Effector memory CD8-positive, alpha-beta T cell (primary cell): ENCODE data around the gene TP53TG3C.
"Not testable (repeated sequence)": the region's sequence is repeated elsewhere in the genome, so short reads cannot be mapped to it uniquely, and the experiment has no call there.

Experiments
- ATAC-seq: fragments of 150-1000 bp; cut with Tn5 transposase; replicated peaks from 2 replicates; pipeline ENCODE4 v1.10.0; 2021; ENCODE audit warnings: mild to moderate bottlenecking, moderate library complexity
- DNase-seq, 3 experiments: peaks; one replicate each; pipeline ENCODE4 v3.0.0; 2021
- H3K27ac Mint-ChIP-seq, 2 donors: one replicate each; pipeline ENCODE4 v1.8.0; 2022; ENCODE audit warnings: mild to moderate bottlenecking in 2 of 2, mixed read lengths in 2 of 2, moderate library complexity in 2 of 2
- H3K27me3 Mint-ChIP-seq, 2 donors: one replicate each; pipeline ENCODE4 v1.8.0; 2022; ENCODE audit warnings: mixed read lengths in 2 of 2
- H3K36me3 Mint-ChIP-seq: one replicate; pipeline ENCODE4 v1.8.0; 2022; ENCODE audit warnings: mild to moderate bottlenecking, moderate library complexity, mixed read lengths; ENCODE audit not compliant: insufficient read depth
- H3K4me1 Mint-ChIP-seq, 2 donors: one replicate each; pipeline ENCODE4 v1.8.0; 2022; ENCODE audit warnings: low read depth in 2 of 2, mixed read lengths in 2 of 2
- H3K4me3 Mint-ChIP-seq, 2 donors: one replicate each; pipeline ENCODE4 v1.8.0; 2022; ENCODE audit warnings: mild to moderate bottlenecking in 2 of 2, mixed read lengths in 2 of 2, moderate library complexity in 2 of 2
- H3K9me3 Mint-ChIP-seq, 2 donors: one replicate each; pipeline ENCODE4 v1.8.0; 2022; ENCODE audit warnings: mixed read lengths in 2 of 2
- total RNA-seq, 9 experiments: gene quantifications; one replicate each; lab custom pipeline; 2026; lab: John Stamatoyannopoulos, UW

The TP53TG3C gene, protein sequence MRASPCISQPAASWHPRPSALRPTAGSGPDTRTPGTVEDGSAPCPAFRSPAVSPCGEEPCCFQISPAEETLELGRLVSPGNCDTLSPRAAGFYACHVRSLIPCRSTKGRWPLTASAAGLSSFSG
- total RNA-seq: 0 reads per million in 9 experiments

DNA sequence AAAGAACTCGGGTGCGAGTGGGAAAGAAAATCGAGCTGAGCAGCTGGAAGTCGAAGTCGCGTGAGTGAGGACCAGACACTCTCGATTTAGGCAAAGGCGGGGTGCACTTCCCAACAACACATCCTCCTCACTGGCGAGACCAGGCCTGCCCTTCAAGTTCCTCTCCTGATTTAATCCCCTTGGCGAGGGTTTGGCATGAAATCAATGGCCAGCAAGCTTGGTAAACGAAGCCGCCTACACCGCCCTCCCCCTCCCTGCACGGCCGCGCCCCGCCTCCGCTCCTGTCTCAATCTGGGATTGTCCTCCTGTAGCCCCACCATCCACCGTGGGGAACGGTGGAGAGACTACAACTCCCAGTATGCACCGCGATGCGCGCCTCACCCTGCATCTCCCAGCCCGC is at the start of gene TP53TG3C:
TSS of gene TP53TG3C (plus strand) at position 301 of the 400 bp plus-strand sequence. CDS start at position 369, 68 bp downstream.
- H3K27ac Mint-ChIP-seq, H3K9me3 Mint-ChIP-seq, H3K4me1 Mint-ChIP-seq, ATAC-seq, H3K4me3 Mint-ChIP-seq, DNase-seq, H3K36me3 Mint-ChIP-seq, H3K27me3 Mint-ChIP-seq: not testable (repeated sequence)
